Measurements from ENCODE around the gene BATF.

BATF gene

GRCh38 chr14:75572104-75572503, 49.8 kb downstream of the BATF start:
- DNase-seq (ENCODE audit: extremely low read depth, insufficient read length) = no peak
- no peaks in the 10 kb centered on the region for H3K27me3 ChIP-seq (replicated peaks; ENCODE audit: control insufficient read depth, insufficient read depth, low read length)
- TF ChIP-seq CTCF (IDR thresholded peaks at IDR 0.05; ENCODE audit: insufficient read depth, low read length, poor library complexity, severe bottlenecking) = no peak
- no peaks in the 10 kb centered on the region for H3K36me3 ChIP-seq (ENCODE audit: control insufficient read depth, insufficient read depth, low read length)
- H3K4me3 ChIP-seq (replicated peaks; ENCODE audit: low read depth, low read length) = no peak overlapping the region

GRCh38 chr14:75577090-75577489, 54.8 kb downstream of the BATF start:
- DNase-seq (ENCODE audit: extremely low read depth, insufficient read length) = peak; percentile 9
- no peak for TF ChIP-seq CTCF (IDR thresholded peaks at IDR 0.05; ENCODE audit: insufficient read depth, low read length, poor library complexity, severe bottlenecking)
- Histone ChIP-seq H3K27me3 (replicated peaks; ENCODE audit: control insufficient read depth, insufficient read depth, low read length) (no peaks in the 10 kb centered on the region), H3K36me3 (ENCODE audit: control insufficient read depth, insufficient read depth, low read length) (no peaks in the 10 kb centered on the region), H3K4me3 (replicated peaks; ENCODE audit: low read depth, low read length) (no peak overlapping the region)

GRCh38 chr14:75577729-75578101, 55.4 kb downstream of the BATF start:
- peak; percentile 48 for DNase-seq (ENCODE audit: extremely low read depth, insufficient read length)
- TF ChIP-seq CTCF (IDR thresholded peaks at IDR 0.05; ENCODE audit: insufficient read depth, low read length, poor library complexity, severe bottlenecking) = peak; percentile 79
- H3K36me3 ChIP-seq (ENCODE audit: control insufficient read depth, insufficient read depth, low read length) = no peaks in the 10 kb centered on the region
- H3K27me3 ChIP-seq (replicated peaks; ENCODE audit: control insufficient read depth, insufficient read depth, low read length) = no peaks in the 10 kb centered on the region
- H3K4me3 ChIP-seq (replicated peaks; ENCODE audit: low read depth, low read length) = peak overlapping the region; percentile 68

GRCh38 chr14:75578102-75578785, 56.0 kb downstream of the BATF start, which contains the start of gene FLVCR2:
TSS of gene FLVCR2 (plus strand) at chr14:75578620. CDS start at chr14:75578973, 353 bp downstream.
- H3K36me3 ChIP-seq (ENCODE audit: control insufficient read depth, insufficient read depth, low read length) = no peaks in the 10 kb centered on the region
- TF ChIP-seq CTCF (IDR thresholded peaks at IDR 0.05; ENCODE audit: insufficient read depth, low read length, poor library complexity, severe bottlenecking) = no peak
- no peaks in the 10 kb centered on the region for H3K27me3 ChIP-seq (replicated peaks; ENCODE audit: control insufficient read depth, insufficient read depth, low read length)
- H3K4me3 ChIP-seq (replicated peaks; ENCODE audit: low read depth, low read length) = peak within 1 kb of the TSS; percentile 68
- DNase-seq (ENCODE audit: extremely low read depth, insufficient read length) = peak; percentile 62

- no peaks in the 10 kb centered on the region for H3K27me3 ChIP-seq (replicated peaks; ENCODE audit: control insufficient read depth, insufficient read depth, low read length)
- TF ChIP-seq CTCF (IDR thresholded peaks at IDR 0.05; ENCODE audit: insufficient read depth, low read length, poor library complexity, severe bottlenecking) = no peak
- no peak for DNase-seq (ENCODE audit: extremely low read depth, insufficient read length)
- peak overlapping the region; percentile 68 for H3K4me3 ChIP-seq (replicated peaks; ENCODE audit: low read depth, low read length)
- H3K36me3 ChIP-seq (ENCODE audit: control insufficient read depth, insufficient read depth, low read length) = no peaks in the 10 kb centered on the region
These were observed 56.6 kb downstream of the BATF start for GRCh38 chr14:75578786-75579337.
